Effector CD4-positive, alpha-beta T cell (primary cell): Measurements from ENCODE around the gene C19orf73.

Experiments used
- DNase-seq: peaks from one replicate; pipeline ENCODE4 v3.0.0-alpha.2; 2020
- total RNA-seq: gene quantifications from one replicate; lab custom pipeline; 2026; lab: John Stamatoyannopoulos, UW

Gene C19orf73
- 6.2 reads per million, percentile 23 among the genes with 10 or more reads in this experiment for total RNA-seq

DNA sequence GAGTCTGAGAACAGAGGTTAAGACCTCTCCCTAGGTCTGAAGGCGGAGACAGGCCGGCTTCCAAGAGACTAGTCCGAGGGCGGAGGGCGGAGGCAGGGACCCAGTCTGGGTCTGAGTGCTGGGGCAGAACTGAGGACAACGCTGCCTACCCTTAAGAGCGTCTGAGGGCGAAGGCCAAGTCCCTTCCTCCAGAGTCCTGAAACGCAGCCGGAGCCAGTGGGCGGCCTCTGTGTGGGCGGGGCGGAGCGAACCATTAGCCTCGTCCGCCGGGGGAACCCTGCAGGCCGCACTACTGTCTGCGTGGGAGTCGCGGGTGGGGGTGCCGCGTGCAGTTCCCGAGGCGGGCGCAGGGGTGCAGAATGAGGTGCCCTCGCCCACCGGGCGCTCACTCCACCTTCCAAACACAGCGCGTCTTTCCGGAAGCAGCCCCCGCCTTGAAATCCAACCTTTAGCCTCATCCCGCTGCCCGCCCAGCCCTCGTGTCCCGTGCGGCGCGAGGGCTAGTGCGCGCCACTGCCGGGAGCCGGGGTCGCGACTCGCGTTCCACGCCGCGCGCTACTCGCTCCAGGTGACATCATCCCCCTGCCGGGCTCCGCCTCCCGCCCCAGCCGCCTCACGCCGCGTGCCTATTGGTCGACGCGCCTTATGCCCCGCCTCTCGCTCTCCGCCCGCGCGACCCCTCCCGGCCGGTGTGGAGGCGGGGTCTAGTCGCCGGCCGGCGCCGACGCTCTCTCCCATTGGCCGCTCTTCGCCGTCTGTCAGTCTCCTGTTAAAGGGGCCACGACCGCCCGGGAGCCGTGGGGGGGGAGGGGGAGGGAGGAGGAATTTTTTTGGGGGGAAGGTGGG, at the start of gene C19orf73:
TSS of gene C19orf73 (minus strand) at position 579 of the 846 bp plus-strand sequence. CDS start at position 458, 121 bp downstream.
- DNase-seq = peak; percentile 91

GRCh38 chr19:49168421-49168820, 49.5 kb upstream of the C19orf73 start:
- no peak for DNase-seq

GRCh38 chr19:49167857-49168409, 49.0 kb upstream of the C19orf73 start:
- no peak for DNase-seq

- DNase-seq = no peak
These were observed 46.9 kb upstream of the C19orf73 start for GRCh38 chr19:49165865-49166301.

GRCh38 chr19:49165111-49165750, 46.3 kb upstream of the C19orf73 start:
- DNase-seq = no peak

DNA sequence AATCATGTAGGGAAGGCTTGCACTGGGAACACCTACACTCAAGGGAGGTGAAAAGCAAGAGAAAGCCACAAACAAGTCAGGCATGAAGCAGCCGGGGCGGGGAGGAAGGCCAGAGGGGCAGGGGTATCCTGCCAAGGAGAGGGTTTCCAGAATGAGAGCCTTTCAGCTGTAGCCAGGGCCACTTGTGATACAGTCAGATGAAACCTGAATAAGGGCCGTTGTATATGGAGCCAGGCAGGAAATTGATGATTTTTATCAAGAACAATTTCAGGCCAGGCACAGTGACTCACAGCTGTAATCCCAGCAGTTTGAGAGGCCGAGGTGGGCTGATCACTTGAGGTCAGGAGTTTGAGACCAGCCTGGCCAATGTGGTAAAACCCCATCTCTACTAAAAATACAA, 43.0 kb upstream of the C19orf73 start:
- no peak for DNase-seq

DNA sequence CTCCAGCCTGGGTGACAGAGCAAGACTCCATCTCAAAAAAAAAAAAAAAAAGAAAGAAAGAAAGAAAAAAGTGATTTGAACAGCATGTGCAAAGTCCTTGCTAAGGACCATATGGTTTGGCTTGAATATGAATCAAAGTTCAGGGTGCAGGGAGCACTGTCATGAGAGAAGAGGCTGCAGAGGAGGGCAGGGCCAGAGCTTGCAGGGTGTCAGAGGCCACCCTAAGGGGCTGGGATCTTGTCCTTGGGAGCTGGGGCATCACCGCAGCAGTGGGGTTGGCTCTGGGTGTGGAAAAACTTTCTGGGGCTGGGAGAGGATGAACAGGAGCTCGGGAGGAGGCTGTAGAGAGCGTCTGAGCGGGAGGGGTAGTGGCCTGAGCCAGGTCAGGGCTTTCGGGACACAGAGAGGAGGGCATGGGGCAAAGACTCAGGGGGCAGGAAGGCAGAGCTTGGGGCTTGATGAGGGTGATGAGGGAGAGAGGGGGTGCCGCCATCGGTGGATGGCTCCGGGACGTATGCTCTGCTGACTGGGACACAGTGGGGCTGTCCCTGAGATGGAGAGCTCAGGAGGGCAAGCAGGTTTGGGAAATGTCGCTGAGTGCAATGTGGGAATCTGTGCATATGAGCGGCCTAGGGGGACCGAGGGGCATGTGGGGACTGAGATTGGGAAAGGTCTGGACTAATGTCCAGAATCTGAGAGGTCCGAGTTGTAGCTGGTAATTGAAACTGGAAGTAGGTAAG, 41.7 kb upstream of the C19orf73 start:
- no peak for DNase-seq

- no peak for DNase-seq
These were observed 38.7 kb upstream of the C19orf73 start, which contains the start of gene TRPM4 for GRCh38 chr19:49157445-49158224. TRPM4 (plus strand) TSS chr19:49157792; CDS start chr19:49157867, 75 bp downstream.

DNA sequence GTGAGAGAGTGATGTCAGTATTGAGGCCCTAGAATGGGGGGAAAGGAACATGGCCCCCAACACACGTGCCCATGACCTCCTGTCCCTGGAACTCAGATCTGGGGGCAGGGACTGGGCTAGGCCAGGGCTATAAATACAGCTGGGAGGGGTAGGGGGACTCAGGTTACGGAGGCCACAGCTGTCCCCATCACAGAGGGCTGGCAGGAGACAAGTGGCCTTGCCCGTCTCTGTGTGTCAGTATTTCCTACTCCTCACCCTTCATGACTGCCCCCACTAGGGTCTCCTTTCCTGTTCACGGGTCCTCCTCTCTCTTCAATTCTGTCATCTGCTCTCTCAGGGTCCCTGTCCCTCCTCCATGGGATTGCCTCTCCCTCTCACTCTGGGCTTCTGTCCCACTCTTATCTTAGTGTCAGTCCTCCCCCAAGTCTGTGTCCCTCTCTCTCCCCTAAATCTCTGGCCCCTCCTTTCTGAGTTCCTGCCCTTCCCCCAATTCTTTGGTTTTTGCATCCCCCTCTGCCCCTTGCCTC, 36.9 kb upstream of the C19orf73 start:
- DNase-seq = no peak

GRCh38 chr19:49155005-49155819, 36.3 kb upstream of the C19orf73 start, which contains the start of gene HRC:
HRC (minus strand) TSS chr19:49155396; CDS start chr19:49155237, 159 bp downstream.
- no peak for DNase-seq

- DNase-seq = no peak
These were observed 35.3 kb upstream of the C19orf73 start for GRCh38 chr19:49154279-49154678.

DNA sequence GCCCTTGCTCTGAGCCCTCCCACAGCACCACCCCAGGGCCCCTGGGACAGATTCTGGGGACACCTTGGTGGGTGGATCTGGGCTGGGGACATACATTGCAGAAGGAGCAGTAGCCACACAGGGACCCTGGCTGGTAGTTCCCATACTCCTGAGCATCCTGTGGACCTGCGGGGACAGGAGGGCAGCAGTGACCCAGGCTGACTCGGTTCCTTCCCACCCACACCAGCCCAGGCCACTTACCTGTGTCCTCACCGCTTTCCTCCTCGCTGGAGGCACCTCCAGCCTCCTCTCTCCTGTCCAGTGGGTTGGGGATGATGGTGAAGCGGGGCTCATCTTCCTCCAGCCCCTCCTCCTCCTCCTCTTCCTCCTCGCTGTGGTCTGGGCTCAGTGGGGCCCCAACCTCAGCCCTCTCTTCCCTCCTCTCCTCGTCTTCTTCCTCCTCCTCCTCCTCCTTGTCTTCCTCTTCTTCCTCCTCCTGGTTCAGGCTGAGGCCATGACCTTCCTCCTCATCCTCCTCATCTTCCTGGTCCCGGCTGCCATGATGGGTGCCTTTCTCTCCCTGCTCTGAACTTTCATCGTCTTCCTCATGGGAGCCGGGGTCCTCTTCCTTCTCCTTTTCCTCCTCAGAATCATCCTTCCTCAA, 34.3 kb upstream of the C19orf73 start:
- no peak for DNase-seq

DNA sequence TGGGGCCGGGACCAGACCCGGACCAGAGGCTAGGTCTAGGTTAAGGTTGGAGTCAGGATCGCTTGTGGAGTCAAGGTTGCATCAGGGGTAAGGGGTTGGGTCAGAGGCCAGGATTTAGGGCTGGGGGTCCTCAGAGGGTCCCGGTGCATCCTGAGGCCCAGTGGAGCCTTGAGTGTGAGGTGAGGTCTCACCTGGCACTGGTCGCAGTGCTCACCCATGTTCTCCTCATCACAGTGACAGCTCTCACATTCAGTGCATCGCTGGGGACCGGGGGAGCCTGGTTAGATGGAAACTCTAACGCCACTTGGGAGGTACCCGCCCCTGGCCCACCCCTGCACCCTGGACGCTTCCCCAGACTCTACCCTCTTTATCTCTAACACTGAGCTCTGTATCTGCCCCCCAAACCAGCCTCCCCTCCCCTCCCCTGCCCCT, 33.2 kb upstream of the C19orf73 start:
- no peak for DNase-seq

- DNase-seq = no peak
These were observed 32.5 kb upstream of the C19orf73 start for GRCh38 chr19:49151267-49152118.

- DNase-seq = no peak
These were observed 32.0 kb upstream of the C19orf73 start for GRCh38 chr19:49150944-49151243.

DNA sequence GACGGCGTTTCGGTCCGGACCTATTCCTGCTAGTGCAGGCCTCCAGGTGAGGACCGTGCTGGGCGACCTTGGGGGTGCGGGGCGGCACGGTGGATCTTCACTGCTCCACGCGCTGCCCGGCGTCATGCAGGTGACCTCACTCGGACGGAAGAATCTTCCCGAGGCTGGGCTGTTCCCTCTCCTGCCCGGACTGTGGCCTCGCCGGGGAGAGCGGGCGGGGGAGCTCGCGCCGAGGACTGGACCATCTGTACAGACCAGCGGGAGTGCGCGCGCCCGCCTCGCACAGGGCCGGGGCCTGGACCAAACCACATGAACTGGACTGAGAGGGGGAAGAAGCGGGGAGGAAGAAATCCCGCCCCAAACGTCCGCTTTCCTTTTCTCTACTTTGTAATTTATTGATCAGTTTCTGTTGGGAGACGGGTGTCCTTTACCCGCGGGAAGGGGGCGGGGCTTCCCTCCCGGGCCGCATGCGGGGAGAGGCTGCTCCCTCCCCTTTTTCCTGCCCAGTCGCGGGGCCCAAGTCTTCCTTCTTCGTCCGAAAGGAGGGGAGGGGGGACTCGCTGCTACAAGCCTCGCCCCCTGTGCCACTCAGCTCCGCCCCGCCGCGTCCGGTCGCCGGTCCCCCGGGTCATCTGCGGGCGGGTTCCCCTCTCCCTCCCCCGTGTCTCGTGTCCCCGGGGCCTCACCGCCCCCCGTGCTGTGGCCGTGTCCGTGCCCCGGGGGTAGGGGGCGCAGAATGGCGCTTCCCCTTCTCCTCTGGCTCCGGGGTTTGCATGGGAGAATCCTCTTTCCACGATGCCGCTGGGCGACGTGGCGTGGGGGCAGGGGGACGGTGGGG, 31.4 kb upstream of the C19orf73 start:
- no peak for DNase-seq

DNA sequence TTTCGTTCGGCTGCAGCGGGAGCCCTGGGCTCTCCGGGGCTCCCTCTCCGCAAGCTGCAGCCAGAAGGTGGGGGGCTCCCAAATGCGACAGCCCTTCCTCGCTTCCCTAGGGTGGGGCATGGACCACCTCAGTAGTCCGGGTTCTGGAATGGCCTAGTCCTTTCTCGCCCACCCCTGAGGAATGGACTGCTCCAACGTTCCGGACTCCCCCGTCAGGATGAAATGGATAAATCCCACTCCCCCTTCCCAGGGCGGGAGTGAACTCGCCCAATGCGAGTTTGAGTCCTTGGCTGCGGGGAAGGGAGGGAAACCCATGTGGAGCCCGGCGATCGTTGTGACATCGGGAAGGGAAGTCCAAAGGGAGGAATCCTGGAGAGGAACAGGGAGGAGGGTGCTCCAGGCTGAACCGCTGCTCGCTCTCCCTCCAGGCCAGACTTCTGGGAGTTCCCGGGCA, 30.7 kb upstream of the C19orf73 start:
- DNase-seq = no peak
